Fibroblast of skin of left quadriceps (primary cell): ENCODE results near the gene ARMC7.
"Not testable (repeated sequence)": the region's sequence is repeated elsewhere in the genome, so short reads cannot be mapped to it uniquely, and the experiment has no call there.

Experiments used
- DNase-seq, 2 experiments: peaks; one replicate each; pipeline ENCODE4 v3.0.0-alpha.2; 2013; ENCODE audit warnings: low read depth in 2 of 2

The ARMC7 gene

GRCh38 chr17:75130059-75130631, 20.4 kb downstream of the ARMC7 start:
- no peak for DNase-seq

GRCh38 chr17:75130632-75131277, 21.0 kb downstream of the ARMC7 start:
- DNase-seq: no peak

- peak; percentile 50 to 56 for DNase-seq
These were observed 21.7 kb downstream of the ARMC7 start, which contains the start of gene NT5C for GRCh38 chr17:75131278-75132017. TSS of gene NT5C (minus strand) at chr17:75131742. CDS start at chr17:75131707, 35 bp downstream.

GRCh38 chr17:75132018-75133000, 22.5 kb downstream of the ARMC7 start:
- DNase-seq: not testable (repeated sequence)

- no peak for DNase-seq
These were observed 23.2 kb downstream of the ARMC7 start for GRCh38 chr17:75133001-75133400.

- not testable (repeated sequence) for DNase-seq
These were observed 24.0 kb downstream of the ARMC7 start for GRCh38 chr17:75133607-75134347.

- no peak for DNase-seq
These were observed 25.7 kb downstream of the ARMC7 start for GRCh38 chr17:75135452-75135851.

GRCh38 chr17:75135946-75136345, 26.2 kb downstream of the ARMC7 start:
- no peak for DNase-seq

- not testable (repeated sequence) for DNase-seq
These were observed 28.0 kb downstream of the ARMC7 start for GRCh38 chr17:75137762-75138161.

- DNase-seq: no peak
These were observed 28.8 kb downstream of the ARMC7 start for GRCh38 chr17:75138519-75138918.

GRCh38 chr17:75142236-75142971, 32.6 kb downstream of the ARMC7 start:
- no peak for DNase-seq

GRCh38 chr17:75144816-75145512, 35.2 kb downstream of the ARMC7 start:
- DNase-seq: no peak

- DNase-seq: no peak
These were observed 36.8 kb downstream of the ARMC7 start for GRCh38 chr17:75146592-75146991.

- no peak for DNase-seq
These were observed 38.2 kb downstream of the ARMC7 start for GRCh38 chr17:75147878-75148546.

GRCh38 chr17:75151930-75152329, 42.2 kb downstream of the ARMC7 start:
- DNase-seq: no peak

- DNase-seq: no peak
These were observed 42.8 kb downstream of the ARMC7 start for GRCh38 chr17:75152523-75152921.

- no peak for DNase-seq
These were observed 43.4 kb downstream of the ARMC7 start for GRCh38 chr17:75152922-75153779.

GRCh38 chr17:75153780-75154194, 44.0 kb downstream of the ARMC7 start:
- no peak for DNase-seq
